Activated B cell treated with CpG ODN at 0.5 μM for 24 hours (primary cell): ENCODE data around the gene TUBB2B. TPM values are rescaled to one million over a fixed set of nuclear protein-coding genes. Genes with fewer than 3 reads are reported as not detected.

Source experiments
- ATAC-seq: fragments of 200-7000 bp; cut with Tn5 transposase; one replicate; pipeline ENCODE4 v1.10.0; 2021; ENCODE audit warnings: low read depth, mild to moderate bottlenecking, moderate library complexity
- CTCF ChIA-PET: fragments of 350-600 bp; sonication (Branson Sonifier 250); formaldehyde crosslinking; loops from one replicate; lab custom pipeline; 2021; ENCODE audit warnings: antibody characterized with exemption; lab: Charles Lee
- POLR2A ChIA-PET: fragments of 350-600 bp; sonication (Branson Sonifier 250); formaldehyde crosslinking; loops from one replicate; lab custom pipeline; 2021; ENCODE audit warnings: antibody characterized with exemption; lab: Charles Lee
- DNase-seq: peaks from one replicate; pipeline ENCODE4 v3.0.0; 2022
- H3K27ac Mint-ChIP-seq: one replicate; pipeline ENCODE4 v1.8.0; 2020; ENCODE audit warnings: mixed read lengths
- H3K27me3 Mint-ChIP-seq: one replicate; pipeline ENCODE4 v1.8.0; 2021; ENCODE audit warnings: mixed read lengths
- H3K36me3 Mint-ChIP-seq: one replicate; pipeline ENCODE4 v1.8.0; 2021; ENCODE audit warnings: low read depth, mixed read lengths
- H3K4me1 Mint-ChIP-seq: one replicate; pipeline ENCODE4 v1.8.0; 2021; ENCODE audit warnings: mixed read lengths
- H3K4me3 Mint-ChIP-seq: one replicate; pipeline ENCODE4 v1.8.0; 2020; ENCODE audit warnings: mild to moderate bottlenecking, mixed read lengths
- H3K9me3 Mint-ChIP-seq: one replicate; pipeline ENCODE4 v1.8.0; 2020; ENCODE audit warnings: mixed read lengths
- intact Hi-C: fragments of 100-400 bp; cut with micrococcal nuclease; formaldehyde crosslinking; loops from one replicate; pipeline ENCODE4 v1.15.1; 2024
- total RNA-seq: library from RNA; stranded (reverse); gene quantifications from 2 replicates; pipeline ENCODE4 v1.2.3, GENCODE V29; 2022
- TF ChIP-seq, protein P1 (sequence below): fragments of 200-600 bp; IDR thresholded peaks from one replicate; pipeline ENCODE4 v1.8.0; 2022; ENCODE audit warnings: antibody characterized with exemption, mild to moderate bottlenecking

The TUBB2B gene
- total RNA-seq, 1 donor from 2014 or later = not detected

DNA sequence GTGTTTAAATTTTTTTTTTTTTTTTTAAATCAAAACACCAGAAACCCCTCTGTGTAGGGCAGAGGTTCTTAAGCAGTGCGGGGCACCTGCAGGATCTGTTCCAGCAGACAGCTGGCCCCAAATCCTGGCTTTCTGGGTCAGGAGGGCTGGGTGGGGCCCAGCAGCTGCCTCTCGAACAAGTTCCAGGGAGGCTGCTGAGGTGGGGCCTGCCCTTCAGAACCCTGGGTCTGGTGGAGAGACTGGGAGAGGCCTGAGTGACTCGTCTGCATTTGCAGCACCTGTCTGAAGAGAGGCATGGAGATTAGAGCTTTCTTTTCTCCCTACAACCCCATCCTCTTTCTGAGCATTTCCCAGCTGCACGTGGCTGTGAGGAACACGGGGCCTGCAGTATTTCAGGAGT lies 39.7 kb upstream of the TUBB2B start:
- ChIA-PET CTCF (no interaction called here), POLR2A (no interaction called here)
- Mint-ChIP-seq H3K9me3 (no peaks in the 10 kb centered on the region), H3K27me3 (no peaks in the 10 kb centered on the region), H3K27ac (no peak overlapping the region), H3K4me1 (peaks cover 14% of the 10 kb centered on the region), H3K36me3 (peaks cover 76% of the 10 kb centered on the region), H3K4me3 (no peak overlapping the region)
- intact Hi-C loops = no loop called here
- TF ChIP-seq, protein P1, sequence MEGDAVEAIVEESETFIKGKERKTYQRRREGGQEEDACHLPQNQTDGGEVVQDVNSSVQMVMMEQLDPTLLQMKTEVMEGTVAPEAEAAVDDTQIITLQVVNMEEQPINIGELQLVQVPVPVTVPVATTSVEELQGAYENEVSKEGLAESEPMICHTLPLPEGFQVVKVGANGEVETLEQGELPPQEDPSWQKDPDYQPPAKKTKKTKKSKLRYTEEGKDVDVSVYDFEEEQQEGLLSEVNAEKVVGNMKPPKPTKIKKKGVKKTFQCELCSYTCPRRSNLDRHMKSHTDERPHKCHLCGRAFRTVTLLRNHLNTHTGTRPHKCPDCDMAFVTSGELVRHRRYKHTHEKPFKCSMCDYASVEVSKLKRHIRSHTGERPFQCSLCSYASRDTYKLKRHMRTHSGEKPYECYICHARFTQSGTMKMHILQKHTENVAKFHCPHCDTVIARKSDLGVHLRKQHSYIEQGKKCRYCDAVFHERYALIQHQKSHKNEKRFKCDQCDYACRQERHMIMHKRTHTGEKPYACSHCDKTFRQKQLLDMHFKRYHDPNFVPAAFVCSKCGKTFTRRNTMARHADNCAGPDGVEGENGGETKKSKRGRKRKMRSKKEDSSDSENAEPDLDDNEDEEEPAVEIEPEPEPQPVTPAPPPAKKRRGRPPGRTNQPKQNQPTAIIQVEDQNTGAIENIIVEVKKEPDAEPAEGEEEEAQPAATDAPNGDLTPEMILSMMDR = no peak
- DNase-seq (no peak), ATAC-seq (no peak)

DNA sequence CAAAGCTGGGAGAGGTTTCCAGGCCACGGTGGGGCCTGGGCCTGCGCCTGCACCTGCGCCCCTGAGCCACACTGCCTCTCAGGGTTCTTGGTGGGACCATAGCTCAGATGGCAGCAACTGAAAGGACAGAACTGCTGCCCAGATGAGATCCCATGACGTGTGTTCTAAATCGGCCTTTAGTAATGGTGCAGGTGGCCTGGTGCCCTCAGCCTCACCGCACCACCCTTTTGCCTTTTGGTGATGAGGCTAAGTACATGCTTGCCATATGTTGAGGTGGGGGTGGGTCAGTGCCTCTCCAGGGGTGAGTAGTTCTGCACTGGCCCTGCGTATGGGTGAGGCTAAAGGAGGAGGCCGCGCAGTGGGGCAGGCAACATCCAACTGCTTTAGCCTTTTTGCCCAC lies 38.7 kb upstream of the TUBB2B start:
- intact Hi-C loops = no loop called here
- TF ChIP-seq, protein P1 = no peak
- Mint-ChIP-seq H3K27me3 (no peaks in the 10 kb centered on the region), H3K4me1 (peaks cover 24% of the 10 kb centered on the region), H3K27ac (no peak overlapping the region), H3K4me3 (no peak overlapping the region), H3K9me3 (no peaks in the 10 kb centered on the region), H3K36me3 (peaks cover 70% of the 10 kb centered on the region)
- ChIA-PET CTCF (no interaction called here), POLR2A (interaction anchor here (0.7 kb wide), 1 partner anchor 147 kb away, joined by 3 read pairs; no protein-coding TSS in a partner anchor)
- DNase-seq (no peak), ATAC-seq (no peak)

DNA sequence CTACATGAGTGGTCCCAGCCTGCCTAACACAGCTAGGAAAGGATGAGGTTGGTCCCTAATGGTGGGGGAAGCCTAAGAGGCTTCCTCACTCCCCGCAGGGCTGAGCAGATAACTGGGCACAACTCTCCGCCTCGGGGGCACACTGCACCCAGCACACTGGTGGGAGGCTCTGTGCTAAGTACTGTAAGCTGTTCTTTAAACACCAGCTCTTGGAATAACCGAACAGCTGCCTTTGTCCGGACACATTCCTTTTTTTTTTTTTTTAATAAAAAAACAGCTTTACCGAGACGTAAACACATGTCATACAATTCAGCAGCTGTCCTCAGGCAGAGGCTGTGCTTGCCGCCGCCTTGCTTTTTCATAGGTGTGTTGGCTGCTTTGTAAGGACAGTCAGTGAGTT lies 38.2 kb upstream of the TUBB2B start:
- H3K4me3 Mint-ChIP-seq = no peak overlapping the region
- DNase-seq (no peak), ATAC-seq (no peak)
- H3K4me1 Mint-ChIP-seq = peaks cover 28% of the 10 kb centered on the region
- ChIA-PET POLR2A (interaction anchor here (0.7 kb wide), 1 partner anchor 146 kb away, joined by 3 read pairs; no protein-coding TSS in a partner anchor), CTCF (no interaction called here)
- H3K36me3 Mint-ChIP-seq = peaks cover 70% of the 10 kb centered on the region
- intact Hi-C loops = no loop called here
- no peaks in the 10 kb centered on the region for H3K27me3 Mint-ChIP-seq
- H3K9me3 Mint-ChIP-seq = no peaks in the 10 kb centered on the region
- no peak overlapping the region for H3K27ac Mint-ChIP-seq
- TF ChIP-seq, protein P1 = no peak

DNA sequence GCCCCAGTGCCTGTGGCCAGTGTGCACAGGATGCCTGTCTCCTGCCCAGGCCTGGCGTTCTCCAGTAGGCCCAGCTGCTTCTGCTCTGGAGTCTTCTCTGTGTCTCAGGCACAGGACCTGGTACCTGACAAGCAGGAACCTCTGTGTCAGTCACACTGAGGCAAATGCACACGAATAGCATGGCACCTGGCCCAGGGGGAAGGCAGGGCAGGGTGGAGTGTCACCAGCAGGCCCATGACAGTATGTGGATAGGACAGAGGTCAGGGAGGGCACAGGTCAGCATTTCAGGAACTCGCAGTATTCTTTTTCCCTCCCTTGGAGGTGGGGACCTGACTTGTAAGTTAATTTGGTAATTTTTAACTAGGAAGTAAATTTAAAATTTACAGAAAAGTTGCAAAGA lies 36.9 kb upstream of the TUBB2B start:
- POLR2A ChIA-PET = no interaction called here
- H3K4me3 Mint-ChIP-seq = no peak overlapping the region

DNA sequence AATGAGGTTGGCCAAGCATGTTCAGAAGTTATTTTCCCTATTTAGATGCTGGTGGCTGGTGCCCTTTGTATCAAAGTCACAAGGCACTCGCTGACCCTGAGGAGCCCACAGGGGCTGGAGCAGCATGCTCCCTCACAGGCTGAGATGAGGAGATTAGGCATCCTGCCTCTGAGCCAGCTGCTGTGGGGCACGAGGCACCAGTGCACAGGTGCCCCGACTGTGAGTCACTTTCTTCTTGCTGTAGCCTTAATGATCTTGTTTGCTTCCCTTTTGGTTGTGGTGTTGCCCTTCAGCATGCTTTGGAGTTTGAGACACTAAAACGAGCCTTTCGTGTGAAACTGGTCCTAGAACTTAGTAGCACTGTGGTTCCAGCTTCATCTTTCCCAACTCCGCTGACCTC lies 35.6 kb upstream of the TUBB2B start:
- Mint-ChIP-seq H3K27me3 (no peaks in the 10 kb centered on the region), H3K36me3 (peaks cover 51% of the 10 kb centered on the region), H3K4me1 (peaks cover 42% of the 10 kb centered on the region), H3K4me3 (no peak overlapping the region), H3K27ac (no peak overlapping the region), H3K9me3 (no peaks in the 10 kb centered on the region)
- CTCF ChIA-PET = interaction anchor here (0.7 kb wide), 1 partner anchor 10 kb away, joined by 3 read pairs; no protein-coding TSS in a partner anchor
- ATAC-seq (no peak), DNase-seq (no peak)
- intact Hi-C loops = no loop called here
- POLR2A ChIA-PET = interaction anchor here (0.6 kb wide), 1 partner anchor 36 kb away, joined by 3 read pairs; no protein-coding TSS in a partner anchor
- TF ChIP-seq, protein P1 = no peak

More for the DNA sequence above, 36.9 kb upstream of the TUBB2B start:
- Mint-ChIP-seq H3K27me3 (no peaks in the 10 kb centered on the region), H3K4me1 (peaks cover 41% of the 10 kb centered on the region), H3K9me3 (no peaks in the 10 kb centered on the region), H3K36me3 (peaks cover 63% of the 10 kb centered on the region), H3K27ac (no peak overlapping the region)
- intact Hi-C loops = no loop called here
- TF ChIP-seq, protein P1 = no peak
- ATAC-seq (no peak), DNase-seq (no peak)
- CTCF ChIA-PET = interaction anchor here (1.5 kb wide), 1 partner anchor 10 kb away, joined by 3 read pairs; no protein-coding TSS in a partner anchor
